GM18867 (cell line): ENCODE results near the gene PHF3.
"Not testable (repeated sequence)": the region's sequence is repeated elsewhere in the genome, so short reads cannot be mapped to it uniquely, and the experiment has no call there.

ENCODE experiments used
- ATAC-seq: cut with Tn5 transposase; IDR thresholded peaks from one replicate; pipeline ENCODE4 v1.9.1; 2021; ENCODE audit warnings: mild to moderate bottlenecking, moderate library complexity; ENCODE audit not compliant: unreplicated experiment

PHF3 gene

DNA sequence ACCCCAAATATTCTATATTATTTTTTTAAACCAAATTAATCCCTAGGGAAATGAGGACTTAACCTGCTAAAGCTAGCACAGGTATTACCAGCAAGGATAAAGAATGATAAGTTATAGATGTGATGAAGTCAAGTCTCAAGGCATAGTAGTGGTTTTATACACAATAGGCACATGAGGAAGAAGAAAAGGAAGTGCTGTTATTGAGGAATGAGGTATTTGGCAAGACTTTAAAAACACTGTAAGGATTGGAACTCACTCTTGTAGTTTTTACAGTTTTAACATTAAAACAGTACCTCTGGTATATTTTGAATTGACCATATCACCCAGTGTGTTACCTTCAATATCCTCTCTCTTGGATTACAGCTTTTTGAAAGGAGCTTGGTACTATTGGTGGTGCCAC, 54.6 kb downstream of the PHF3 start:
- ATAC-seq: no peak

DNA sequence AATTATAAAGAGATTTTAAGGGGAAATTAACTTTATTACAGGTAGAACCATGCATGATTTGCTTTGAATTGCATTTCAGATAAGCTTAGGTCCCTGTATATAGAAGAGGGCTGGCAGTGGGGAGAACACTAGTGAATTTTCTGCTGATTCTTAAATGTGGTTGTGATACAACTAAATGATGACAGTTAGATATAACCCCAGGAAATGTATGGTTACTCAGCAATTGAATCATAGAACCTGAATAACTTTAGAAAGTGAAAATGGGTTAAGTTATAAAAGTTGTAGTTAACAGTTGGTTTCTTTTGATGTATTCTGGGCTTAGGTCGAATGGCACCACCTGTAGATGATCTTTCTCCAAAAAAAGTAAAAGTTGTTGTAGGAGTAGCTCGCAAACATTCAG, 70.1 kb downstream of the PHF3 start:
- no peak for ATAC-seq

- no peak for ATAC-seq
Measured at GRCh38 chr6:63706630-63707029, 71.0 kb downstream of the PHF3 start.

DNA sequence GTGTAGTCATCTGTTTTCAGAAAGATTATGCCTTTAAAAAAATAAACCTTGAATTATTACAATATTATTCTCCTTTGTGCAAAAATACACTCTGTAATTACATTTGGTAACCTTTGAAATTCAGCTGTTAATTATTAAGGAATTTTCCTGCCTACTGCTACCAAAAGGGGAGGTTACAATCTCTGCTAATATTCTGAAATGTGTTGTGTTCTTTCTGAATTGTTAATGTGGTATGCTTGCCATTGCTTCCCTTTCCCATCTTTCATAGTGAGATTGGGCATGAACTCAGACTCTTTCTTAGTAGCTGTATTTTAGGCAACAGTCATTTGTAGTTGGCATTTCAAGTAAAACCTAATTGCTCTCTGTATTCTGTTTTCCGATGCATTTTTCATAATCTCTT, 73.0 kb downstream of the PHF3 start:
- no peak for ATAC-seq

- ATAC-seq: no peak
Measured at GRCh38 chr6:63709148-63709547, 73.5 kb downstream of the PHF3 start.

- no peak for ATAC-seq
Measured at GRCh38 chr6:63713332-63713731, 77.7 kb downstream of the PHF3 start.

GRCh38 chr6:63714091-63714490, 78.5 kb downstream of the PHF3 start:
- peak; percentile 65 for ATAC-seq

DNA sequence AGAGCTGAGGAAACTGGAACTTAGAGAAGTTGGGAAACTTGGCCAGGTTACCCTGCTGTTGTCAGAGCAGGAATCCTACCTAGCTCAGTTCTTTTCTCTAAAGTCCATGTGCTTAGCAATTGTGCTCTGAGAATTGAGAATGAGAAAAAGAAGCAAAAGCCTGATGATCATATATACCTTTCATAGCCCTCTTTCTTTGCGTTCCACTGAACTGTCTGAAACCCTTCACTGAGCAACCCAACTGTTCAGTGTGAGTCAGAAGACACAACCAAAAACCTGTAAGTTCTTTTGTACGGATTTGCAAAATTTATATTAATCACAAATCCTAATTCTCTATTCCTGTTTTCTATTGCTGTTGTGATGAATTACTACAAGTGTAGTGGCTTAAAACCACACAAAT, 80.6 kb downstream of the PHF3 start:
- peak; percentile 68 for ATAC-seq

DNA sequence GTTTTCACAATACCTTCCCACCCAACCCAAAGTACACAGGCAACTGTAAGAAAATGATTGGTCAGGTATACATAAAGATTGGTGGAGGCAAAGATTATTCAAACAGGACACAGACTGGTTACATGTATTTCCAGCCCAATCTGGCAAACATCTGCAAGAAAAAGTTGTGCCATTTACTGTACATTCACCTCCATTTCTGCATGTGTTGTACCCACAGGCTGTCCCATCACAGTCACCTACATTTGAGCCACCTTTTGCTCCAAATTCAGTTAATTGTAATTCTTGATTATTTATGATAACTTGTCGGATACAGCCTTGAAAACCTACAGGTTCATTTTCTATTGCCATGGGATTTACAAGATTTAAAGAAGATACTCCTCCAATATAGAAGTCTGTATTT, 85.6 kb downstream of the PHF3 start:
- no peak for ATAC-seq

DNA sequence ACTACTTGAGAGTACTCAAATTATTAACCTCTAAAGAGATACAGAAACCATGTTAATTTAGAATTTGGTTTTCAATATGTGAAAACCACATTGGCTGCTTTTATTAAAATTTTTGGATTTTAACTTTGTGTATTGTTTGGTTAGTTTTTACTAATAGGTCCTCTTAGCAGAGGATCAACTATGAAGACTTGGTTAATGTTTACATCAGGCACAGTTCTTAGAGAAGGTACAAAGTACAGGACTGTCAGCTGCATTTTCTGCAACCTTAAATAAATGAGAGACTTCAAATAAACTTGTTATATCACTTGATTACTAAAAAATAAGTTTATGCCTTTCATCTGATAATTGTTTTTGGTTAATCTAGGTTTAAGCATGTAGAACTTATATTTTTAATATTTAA, 89.1 kb downstream of the PHF3 start:
- no peak for ATAC-seq

DNA sequence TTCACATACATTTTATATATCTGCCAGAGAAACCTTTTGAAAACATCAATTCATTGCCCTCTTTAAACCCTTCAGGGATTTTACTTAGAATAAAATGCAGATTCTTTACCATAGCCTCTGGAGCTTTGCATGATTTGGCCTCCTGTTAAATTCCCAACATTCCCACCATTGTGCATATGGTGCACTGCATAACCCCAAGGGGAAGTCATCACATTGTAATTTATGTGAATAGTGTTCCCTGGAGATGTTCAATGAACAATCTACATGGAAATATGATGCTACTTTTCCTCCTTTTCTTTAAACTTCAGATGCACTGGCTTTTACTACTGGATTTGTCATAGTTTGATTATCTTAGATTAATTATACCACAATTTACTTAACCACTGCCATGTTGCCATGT, 94.7 kb downstream of the PHF3 start:
- no peak for ATAC-seq

GRCh38 chr6:63731930-63732329, 96.3 kb downstream of the PHF3 start:
- no peak for ATAC-seq

DNA sequence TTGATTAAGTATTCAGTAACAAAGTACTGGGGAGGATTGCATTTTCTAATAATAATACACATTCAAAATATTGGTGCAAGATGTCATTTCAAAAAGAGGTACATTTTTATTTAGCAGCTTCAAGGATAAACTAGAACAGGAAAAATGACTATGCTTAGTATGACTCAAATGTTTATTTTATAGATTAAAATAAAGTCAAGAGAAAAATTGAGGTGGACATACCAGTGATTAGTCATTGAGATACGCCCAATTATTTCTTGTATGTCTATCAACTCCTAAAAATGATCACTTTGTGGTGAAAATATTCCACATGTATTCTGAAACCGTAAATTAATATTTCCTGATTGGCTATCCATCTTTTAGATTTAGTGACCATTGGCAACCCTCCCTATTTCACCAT, 96.7 kb downstream of the PHF3 start:
- ATAC-seq: no peak

- no peak for ATAC-seq
Measured at GRCh38 chr6:63734923-63735322, 99.3 kb downstream of the PHF3 start.

- not testable (repeated sequence) for ATAC-seq
Measured at GRCh38 chr6:63738190-63738589, 102.6 kb downstream of the PHF3 start.

- ATAC-seq: no peak
Measured at GRCh38 chr6:63739094-63739687, 103.6 kb downstream of the PHF3 start.

DNA sequence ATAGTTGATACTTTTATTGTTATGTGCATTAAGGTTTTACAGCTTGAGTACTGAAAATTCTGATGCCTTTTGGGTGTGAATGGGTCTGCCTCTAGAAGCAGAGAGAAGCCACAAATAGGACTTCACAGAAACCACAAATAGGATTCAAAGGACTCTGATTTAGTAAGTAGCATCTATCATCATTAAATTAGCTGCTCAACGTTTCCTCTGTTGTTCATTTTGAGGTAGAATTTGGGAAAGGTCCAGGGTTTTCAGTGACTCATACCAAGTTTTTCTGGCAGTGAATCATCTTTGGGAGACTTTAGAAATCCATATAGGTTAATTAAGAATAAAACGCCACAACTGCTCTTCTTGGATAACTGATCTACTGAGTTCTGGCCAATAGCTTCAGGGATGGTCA, 105.1 kb downstream of the PHF3 start:
- no peak for ATAC-seq

DNA sequence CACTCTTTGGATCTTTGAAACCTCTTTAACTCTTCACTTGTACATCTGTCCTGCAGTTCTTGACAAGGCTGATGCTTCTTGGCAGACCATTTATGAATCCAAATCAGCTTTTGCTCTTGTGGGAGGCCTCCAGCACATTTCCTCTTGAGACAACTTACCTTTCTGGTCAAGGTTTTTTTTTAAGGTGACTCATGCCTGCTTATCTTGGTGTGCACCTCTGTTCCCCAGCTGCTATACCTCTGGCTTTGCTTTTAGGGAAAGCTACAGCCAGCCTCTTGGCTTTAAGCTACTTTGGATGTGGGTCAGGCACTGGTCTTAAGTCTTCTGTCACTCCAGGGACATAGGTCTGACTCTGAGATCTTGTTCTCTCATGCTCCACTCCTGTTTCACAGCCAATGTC, 106.5 kb downstream of the PHF3 start:
- no peak for ATAC-seq

- no peak for ATAC-seq
Measured at GRCh38 chr6:63743691-63744090, 108.1 kb downstream of the PHF3 start.

- no peak for ATAC-seq
Measured at GRCh38 chr6:63744810-63745209, 109.2 kb downstream of the PHF3 start.

GRCh38 chr6:63745784-63746183, 110.2 kb downstream of the PHF3 start:
- ATAC-seq: no peak

- no peak for ATAC-seq
Measured at GRCh38 chr6:63750400-63750799, 114.8 kb downstream of the PHF3 start.

DNA sequence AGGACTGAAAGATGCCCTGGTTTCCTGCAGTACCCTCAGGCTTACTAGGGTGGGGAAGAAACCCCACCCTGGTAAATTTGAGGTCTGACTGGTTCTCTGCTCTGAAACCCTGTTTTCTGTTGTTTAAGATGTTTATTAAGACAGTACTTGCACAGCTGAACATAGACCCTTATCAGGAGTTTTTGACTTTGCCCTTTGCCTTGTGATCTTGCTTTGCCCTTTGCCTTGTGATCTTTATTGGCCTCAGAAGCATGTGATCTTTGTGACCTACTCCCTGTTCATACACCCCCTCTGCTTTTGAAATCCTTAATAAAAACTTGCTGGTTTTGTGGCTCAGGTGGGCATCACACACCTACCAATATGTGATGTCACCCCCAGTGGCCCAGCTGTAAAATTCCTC, 121.7 kb downstream of the PHF3 start:
- not testable (repeated sequence) for ATAC-seq

DNA sequence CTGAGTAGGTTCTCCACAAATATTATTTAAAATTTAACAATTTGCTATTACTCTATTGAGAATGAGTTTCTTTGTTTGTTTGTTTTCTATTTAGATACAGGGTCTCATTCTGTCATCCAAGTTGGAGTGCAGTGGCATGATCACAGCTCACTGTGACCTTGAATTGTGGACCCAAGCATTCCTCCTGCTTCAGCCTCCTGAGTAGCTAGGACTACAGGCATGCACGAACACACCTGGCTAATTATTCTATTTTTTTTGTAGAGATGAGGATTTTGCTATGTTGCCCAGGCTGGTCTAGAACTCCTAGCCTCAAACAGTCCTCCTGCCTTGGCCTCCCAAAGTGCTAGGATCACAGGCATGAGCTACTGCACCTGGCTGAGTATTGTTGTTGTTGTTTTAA, 122.2 kb downstream of the PHF3 start:
- no peak for ATAC-seq
